Activated CD8-positive, alpha-beta T cell treated with anti-CD3 and anti-CD28 coated beads for 36 hours (primary cell): ENCODE measurements around the gene CALN1. TPM values are rescaled to one million over a fixed set of nuclear protein-coding genes. Genes with fewer than 3 reads are reported as not detected.

Experiments
- ATAC-seq: fragments of 200-7000 bp; cut with Tn5 transposase; one replicate; pipeline ENCODE4 v1.10.0; 2021; ENCODE audit warnings: mild to moderate bottlenecking, moderate library complexity
- CTCF ChIA-PET: fragments of 350-600 bp; sonication (Branson Sonifier 250); formaldehyde crosslinking; loops from one replicate; lab custom pipeline; 2021; ENCODE audit warnings: antibody characterized with exemption; lab: Charles Lee
- POLR2A ChIA-PET: fragments of 350-600 bp; sonication (Branson Sonifier 250); formaldehyde crosslinking; loops from one replicate; lab custom pipeline; 2021; ENCODE audit warnings: antibody characterized with exemption; lab: Charles Lee
- DNase-seq: peaks from one replicate; pipeline ENCODE4 v3.0.0-alpha.2; 2020
- H3K27ac Mint-ChIP-seq: one replicate; pipeline ENCODE4 v1.8.0; 2021; ENCODE audit warnings: mild to moderate bottlenecking, mixed read lengths
- H3K27me3 Mint-ChIP-seq: one replicate; pipeline ENCODE4 v1.8.0; 2021; ENCODE audit warnings: mixed read lengths
- H3K36me3 Mint-ChIP-seq: one replicate; pipeline ENCODE4 v1.8.0; 2021; ENCODE audit warnings: low read depth, mixed read lengths
- H3K4me1 Mint-ChIP-seq: one replicate; pipeline ENCODE4 v1.8.0; 2021; ENCODE audit warnings: low read depth, mixed read lengths
- H3K4me3 Mint-ChIP-seq: one replicate; pipeline ENCODE4 v1.8.0; 2021; ENCODE audit warnings: mild to moderate bottlenecking, moderate library complexity, mixed read lengths
- H3K9me3 Mint-ChIP-seq: one replicate; pipeline ENCODE4 v1.8.0; 2021; ENCODE audit warnings: mixed read lengths
- CTCF ChIP-seq: fragments of 200-600 bp; IDR thresholded peaks from one replicate; pipeline ENCODE4 v1.8.0; 2022; ENCODE audit warnings: antibody characterized with exemption, mild to moderate bottlenecking
- intact Hi-C: fragments of 100-400 bp; cut with micrococcal nuclease; formaldehyde crosslinking; loops from one replicate; pipeline ENCODE4 v1.10.0; 2022
- total RNA-seq, 2 experiments: library from RNA; stranded (reverse); gene quantifications; one replicate each; pipeline ENCODE4 v1.2.3, GENCODE V29; 2021

The CALN1 gene
- total RNA-seq, 2 experiments from 2014 or later = 0.02 to 0.16 TPM

- H3K27ac Mint-ChIP-seq = no peak overlapping the region
- DNase-seq (no peak), ATAC-seq (no peak)
- H3K4me3 Mint-ChIP-seq = no peak overlapping the region
- TF ChIP-seq CTCF = no peak
- H3K9me3 Mint-ChIP-seq = peaks cover 17% of the 10 kb centered on the region
- ChIA-PET POLR2A (no interaction called here), CTCF (no interaction called here)
- no peaks in the 10 kb centered on the region for H3K4me1 Mint-ChIP-seq
- intact Hi-C loops = no loop called here
- H3K27me3 Mint-ChIP-seq = no peaks in the 10 kb centered on the region
- no peaks in the 10 kb centered on the region for H3K36me3 Mint-ChIP-seq
Measured at GRCh38 chr7:71801976-71802375, 610.2 kb downstream of the CALN1 start.

GRCh38 chr7:71800321-71800720 lies 611.8 kb downstream of the CALN1 start:
- H3K9me3 Mint-ChIP-seq = peaks cover 8% of the 10 kb centered on the region
- no peak for ATAC-seq
- no peak overlapping the region for H3K27ac Mint-ChIP-seq
- DNase-seq = no peak
- no peaks in the 10 kb centered on the region for H3K36me3 Mint-ChIP-seq
- ChIA-PET CTCF (no interaction called here), POLR2A (no interaction called here)
- intact Hi-C loops = no loop called here
- no peak overlapping the region for H3K4me3 Mint-ChIP-seq
- no peaks in the 10 kb centered on the region for H3K27me3 Mint-ChIP-seq
- no peak for TF ChIP-seq CTCF
- no peaks in the 10 kb centered on the region for H3K4me1 Mint-ChIP-seq

- no peak overlapping the region for H3K4me3 Mint-ChIP-seq
- intact Hi-C loops = no loop called here
- H3K9me3 Mint-ChIP-seq = peaks cover 5% of the 10 kb centered on the region
- no peak overlapping the region for H3K27ac Mint-ChIP-seq
- CTCF ChIA-PET = no interaction called here
- TF ChIP-seq CTCF = no peak
- no peaks in the 10 kb centered on the region for H3K27me3 Mint-ChIP-seq
- no peak for ATAC-seq
- H3K4me1 Mint-ChIP-seq = no peaks in the 10 kb centered on the region
- no peaks in the 10 kb centered on the region for H3K36me3 Mint-ChIP-seq
- POLR2A ChIA-PET = no interaction called here
- no peak for DNase-seq
Measured at GRCh38 chr7:71795410-71795809, 616.7 kb downstream of the CALN1 start.

GRCh38 chr7:71793251-71793650 lies 618.9 kb downstream of the CALN1 start:
- no peak for TF ChIP-seq CTCF
- CTCF ChIA-PET = no interaction called here
- POLR2A ChIA-PET = no interaction called here
- Mint-ChIP-seq H3K36me3 (no peaks in the 10 kb centered on the region), H3K9me3 (peaks cover 5% of the 10 kb centered on the region), H3K27ac (no peak overlapping the region), H3K27me3 (no peaks in the 10 kb centered on the region), H3K4me3 (no peak overlapping the region), H3K4me1 (no peaks in the 10 kb centered on the region)
- DNase-seq (no peak), ATAC-seq (no peak)
- intact Hi-C loops = no loop called here

- DNase-seq (no peak), ATAC-seq (no peak)
- H3K36me3 Mint-ChIP-seq = no peaks in the 10 kb centered on the region
- intact Hi-C loops = no loop called here
- H3K4me1 Mint-ChIP-seq = no peaks in the 10 kb centered on the region
- no peak overlapping the region for H3K4me3 Mint-ChIP-seq
- TF ChIP-seq CTCF = no peak
- no peaks in the 10 kb centered on the region for H3K27me3 Mint-ChIP-seq
- CTCF ChIA-PET = no interaction called here
- no peak overlapping the region for H3K27ac Mint-ChIP-seq
- H3K9me3 Mint-ChIP-seq = peaks cover 14% of the 10 kb centered on the region
- POLR2A ChIA-PET = no interaction called here
Measured at GRCh38 chr7:71787513-71787912, 624.6 kb downstream of the CALN1 start.
